SH-SY5Y (cell line): ENCODE results near the gene LRCH1.

Source experiments
- GATA2 ChIP-seq: IDR thresholded peaks from 2 replicates; pipeline ENCODE4 v1.6.1; 2011; ENCODE audit warnings: mild to moderate bottlenecking, low read depth, low read length
- GATA3 ChIP-seq: IDR thresholded peaks from 2 replicates; pipeline ENCODE4 v1.6.1; 2011; ENCODE audit warnings: low read depth, mild to moderate bottlenecking, low read length, moderate library complexity

LRCH1 gene

GRCh38 chr13:46639033-46639981 lies 86.3 kb downstream of the LRCH1 start:
- no peak for TF ChIP-seq GATA3
- TF ChIP-seq GATA2 = no peak

GRCh38 chr13:46640843-46641242 lies 87.9 kb downstream of the LRCH1 start:
- no peak for TF ChIP-seq GATA2

- TF ChIP-seq GATA3 (no peak), GATA2 (no peak)
Measured at GRCh38 chr13:46641274-46642081, 88.5 kb downstream of the LRCH1 start.

GRCh38 chr13:46642254-46642653 lies 89.3 kb downstream of the LRCH1 start:
- no peak for TF ChIP-seq GATA2
- TF ChIP-seq GATA3 = no peak

- TF ChIP-seq GATA3 = no peak
- no peak for TF ChIP-seq GATA2
Measured at GRCh38 chr13:46643165-46643777, 90.3 kb downstream of the LRCH1 start.

- TF ChIP-seq GATA3 (no peak), GATA2 (no peak)
Measured at GRCh38 chr13:46644816-46645215, 91.8 kb downstream of the LRCH1 start.

GRCh38 chr13:46647512-46648065 lies 94.6 kb downstream of the LRCH1 start:
- no peak for TF ChIP-seq GATA2
- TF ChIP-seq GATA3 = no peak

- TF ChIP-seq GATA2 (no peak), GATA3 (no peak)
Measured at GRCh38 chr13:46648166-46648607, 95.2 kb downstream of the LRCH1 start.

- no peak for TF ChIP-seq GATA2
- TF ChIP-seq GATA3 = no peak
Measured at GRCh38 chr13:46649816-46650215, 96.8 kb downstream of the LRCH1 start.

GRCh38 chr13:46654951-46655350 lies 102.0 kb downstream of the LRCH1 start:
- TF ChIP-seq GATA2 = no peak
- TF ChIP-seq GATA3 = no peak

GRCh38 chr13:46655377-46656180 lies 102.6 kb downstream of the LRCH1 start:
- TF ChIP-seq GATA2 (no peak), GATA3 (no peak)

- no peak for TF ChIP-seq GATA2
- no peak for TF ChIP-seq GATA3
Measured at GRCh38 chr13:46656786-46657185, 103.8 kb downstream of the LRCH1 start.

- TF ChIP-seq GATA2 (no peak), GATA3 (no peak)
Measured at GRCh38 chr13:46659413-46660065, 106.6 kb downstream of the LRCH1 start.
